HG03135 (cell line): ENCODE results near the gene MIEN1.
"Not testable (repeated sequence)": the region's sequence is repeated elsewhere in the genome, so short reads cannot be mapped to it uniquely, and the experiment has no call there.

Experiments used
- ATAC-seq: cut with Tn5 transposase; IDR thresholded peaks from one replicate; pipeline ENCODE4 v1.9.1; 2021; ENCODE audit warnings: mild to moderate bottlenecking, moderate library complexity; ENCODE audit not compliant: unreplicated experiment

Gene MIEN1

GRCh38 chr17:39742126-39742855, 12.0 kb upstream of the MIEN1 start:
- no peak for ATAC-seq

DNA sequence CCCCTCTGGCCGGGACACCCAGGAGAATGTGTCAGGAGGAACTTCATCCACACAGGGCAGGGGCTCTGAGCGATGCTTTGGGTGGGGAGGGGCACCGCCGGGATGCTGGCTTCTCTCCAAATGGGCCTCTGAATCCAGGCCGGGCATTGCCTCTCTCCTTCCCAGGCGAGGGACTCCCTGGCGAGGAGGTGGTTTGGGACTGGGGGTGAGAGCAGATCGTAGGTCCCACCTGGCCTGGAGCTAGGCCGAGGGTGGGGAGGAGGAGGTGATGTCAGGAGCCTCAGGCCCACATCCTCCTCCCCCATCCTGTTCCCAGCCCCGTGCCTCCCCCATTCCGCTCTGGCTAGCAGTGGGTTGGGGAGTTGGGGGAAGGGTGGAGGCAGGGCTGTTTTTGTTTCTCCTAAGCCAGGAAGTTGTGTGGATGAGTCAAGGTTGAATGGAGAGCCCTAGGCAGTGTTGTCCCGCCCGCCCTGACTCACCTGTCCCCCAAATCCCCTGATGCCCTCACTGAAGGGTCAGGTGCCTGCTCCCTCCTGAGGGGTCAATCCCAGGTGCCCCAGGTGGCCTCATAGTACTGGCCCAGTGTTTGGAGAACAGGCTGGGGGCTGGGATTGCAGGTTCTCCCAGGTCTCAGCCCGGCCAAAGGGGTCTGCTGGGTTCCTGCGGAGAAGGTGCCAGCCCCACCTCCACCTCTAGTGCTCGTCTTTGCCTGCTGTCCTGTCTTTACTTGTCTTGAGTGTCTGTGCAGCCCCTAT, 10.2 kb upstream of the MIEN1 start:
- ATAC-seq: no peak

GRCh38 chr17:39739885-39740356, 9.6 kb upstream of the MIEN1 start:
- ATAC-seq: no peak

DNA sequence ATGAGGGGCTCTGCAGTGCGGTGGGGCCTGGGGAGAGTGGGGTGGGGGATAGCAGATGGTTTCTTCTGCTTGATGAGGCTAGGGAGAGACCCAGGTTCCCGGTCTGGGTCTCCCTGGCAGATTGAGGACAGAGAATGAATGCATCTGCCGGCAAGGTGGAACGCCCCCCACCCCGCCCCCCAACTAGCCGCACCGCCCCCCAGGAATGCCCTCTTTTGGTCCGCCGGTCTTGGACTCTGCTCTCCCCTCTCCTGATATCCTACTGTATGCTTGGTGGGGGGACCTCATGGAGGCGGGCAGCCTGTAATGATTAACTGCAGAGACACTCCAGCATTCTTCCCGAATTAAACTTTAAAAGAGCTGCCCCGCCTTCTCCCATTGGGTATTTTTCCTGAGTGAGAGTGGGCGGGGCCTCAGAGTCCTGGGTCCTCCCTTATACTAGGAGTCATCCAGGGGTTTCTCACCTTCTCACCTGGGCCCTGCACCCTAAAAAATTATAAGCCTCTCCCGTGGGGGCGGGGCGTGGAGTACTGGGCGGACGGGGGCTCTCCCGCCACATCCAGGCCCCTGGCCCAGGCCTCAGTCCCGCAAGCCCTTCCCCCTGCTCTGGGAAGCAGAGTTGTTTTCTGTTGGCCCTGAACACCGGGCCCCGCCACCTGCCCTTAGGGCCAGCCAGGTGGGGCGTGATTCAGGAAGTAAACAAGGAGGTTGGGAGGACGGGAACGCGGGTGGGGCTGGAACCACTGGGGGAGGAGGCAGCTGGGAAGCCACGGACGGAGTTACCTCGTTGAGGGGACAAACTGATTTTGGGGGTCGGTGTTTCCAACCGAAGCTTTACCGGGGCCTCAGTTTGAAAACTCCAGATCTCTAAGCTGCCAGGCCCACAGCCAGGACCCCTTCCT, 8.9 kb upstream of the MIEN1 start:
- no peak for ATAC-seq

DNA sequence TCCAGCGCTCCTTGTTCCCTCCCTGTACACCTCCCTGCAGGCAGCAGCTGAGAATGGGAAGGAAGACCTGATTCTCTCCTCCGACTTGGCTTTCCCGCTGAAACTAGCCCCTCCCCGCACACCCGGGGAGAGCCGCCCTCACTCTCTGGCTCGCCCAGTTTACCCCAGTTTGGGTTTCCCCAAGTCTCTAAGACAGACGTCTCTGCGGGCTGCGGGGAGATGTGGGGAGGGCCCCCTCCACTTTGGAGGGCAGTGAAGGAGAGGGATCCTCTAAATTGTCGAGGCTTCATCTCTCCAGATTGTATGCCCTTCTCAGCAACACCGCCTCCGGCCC, 8.2 kb upstream of the MIEN1 start:
- no peak for ATAC-seq

DNA sequence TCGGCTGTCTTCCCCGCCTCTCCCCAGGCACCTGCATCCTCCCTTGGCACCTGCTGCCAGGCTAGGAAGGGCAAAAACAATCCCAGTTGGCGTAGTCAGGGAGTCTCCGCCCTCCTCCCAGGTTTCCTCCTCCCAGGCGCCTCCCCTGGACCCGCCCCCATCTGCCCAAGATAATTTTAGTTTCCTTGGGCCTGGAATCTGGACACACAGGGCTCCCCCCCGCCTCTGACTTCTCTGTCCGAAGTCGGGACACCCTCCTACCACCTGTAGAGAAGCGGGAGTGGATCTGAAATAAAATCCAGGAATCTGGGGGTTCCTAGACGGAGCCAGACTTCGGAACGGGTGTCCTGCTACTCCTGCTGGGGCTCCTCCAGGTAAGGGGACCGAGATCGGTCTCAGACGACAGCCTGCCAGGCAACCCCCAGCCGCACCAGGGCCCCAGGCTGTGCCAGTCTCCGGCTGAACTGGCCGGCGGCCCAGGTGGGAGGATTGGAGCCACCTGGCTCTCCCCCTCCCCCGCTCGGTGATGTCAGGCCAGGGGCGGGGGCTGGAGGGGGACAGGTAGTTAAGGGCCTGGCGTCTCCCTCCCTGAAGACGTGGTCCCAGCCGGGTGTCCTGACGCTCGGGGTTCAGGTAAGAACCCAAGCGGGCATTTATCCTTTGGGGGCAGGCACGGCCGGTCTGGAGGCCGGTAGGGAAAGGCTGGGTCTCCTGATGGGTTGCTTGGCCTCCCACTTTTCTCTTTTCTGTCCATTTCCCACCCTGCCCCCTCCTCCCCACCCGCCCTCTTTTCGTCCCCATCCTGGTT, 7.6 kb upstream of the MIEN1 start, which contains the start of gene GRB7:
Gene GRB7 (plus strand): TSS at position 179 of the 808 bp plus-strand sequence. CDS start 4,364 bp downstream, outside the sequence.
- no peak for ATAC-seq

DNA sequence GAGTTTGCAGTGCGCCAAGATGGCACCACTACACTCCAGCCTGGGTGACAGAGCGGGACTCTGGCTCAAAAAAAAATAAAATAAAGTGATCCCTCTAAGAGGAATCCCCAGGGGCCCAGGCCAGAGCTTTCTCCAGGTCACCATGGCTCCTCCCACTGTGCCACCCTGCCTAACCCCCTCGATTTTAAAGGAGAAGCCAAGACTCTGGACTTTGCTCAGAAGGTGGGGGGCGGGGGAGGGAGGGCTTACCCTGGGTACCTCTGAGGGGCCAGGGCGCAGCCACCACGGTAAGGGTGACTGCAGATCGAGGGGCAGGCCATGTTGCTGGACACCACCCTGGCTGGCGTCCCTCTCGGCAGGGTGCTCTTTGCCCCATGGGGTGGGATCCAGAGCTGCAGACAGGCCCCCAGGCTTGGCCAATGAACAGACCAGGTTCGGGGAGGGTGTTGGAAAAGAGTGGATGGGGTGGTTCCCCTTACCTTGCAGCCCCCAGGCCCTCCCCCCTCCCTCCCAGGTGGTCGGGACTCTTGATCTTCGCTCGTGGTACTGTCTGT, 7.0 kb upstream of the MIEN1 start:
- no peak for ATAC-seq

DNA sequence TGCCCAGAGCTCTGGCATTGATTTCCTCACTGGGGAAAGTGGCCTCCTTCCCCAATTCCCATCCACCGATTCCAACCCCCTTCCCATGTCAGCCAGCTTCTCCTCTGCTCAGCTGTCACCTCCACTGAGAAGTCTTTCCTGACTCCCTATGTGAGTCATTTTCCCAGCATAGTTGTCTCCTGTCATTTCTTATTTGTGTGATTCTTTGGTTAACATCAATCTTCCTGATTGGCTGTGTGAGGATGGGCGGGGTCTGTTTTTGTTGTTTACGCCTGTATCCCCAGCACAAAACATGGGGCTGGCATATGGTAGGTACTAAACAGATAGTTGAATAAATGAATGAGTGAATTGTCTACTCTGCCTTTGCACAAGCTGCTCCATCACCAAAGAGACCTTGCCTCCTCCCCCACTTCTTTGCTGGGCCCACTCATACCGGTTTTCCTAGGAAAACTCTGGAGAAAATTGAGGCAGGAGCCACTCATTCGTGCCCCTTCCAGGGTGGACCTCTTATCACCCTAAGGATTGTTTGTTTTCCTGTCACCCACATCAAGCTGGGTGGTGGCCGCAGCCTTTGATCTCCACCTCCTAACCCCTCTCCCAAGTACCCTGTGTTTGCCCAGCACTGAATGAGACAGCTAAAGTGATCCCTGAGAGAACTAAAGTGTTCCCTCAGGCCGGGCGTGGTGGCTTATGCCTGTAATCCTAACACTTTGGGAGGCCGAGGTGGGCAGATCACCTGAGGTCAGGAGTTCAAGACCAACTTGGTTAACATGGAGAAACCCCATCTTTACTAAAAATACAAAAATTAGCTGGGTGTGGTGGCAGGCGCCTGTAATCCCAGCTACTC, 6.2 kb upstream of the MIEN1 start:
- ATAC-seq: no peak

- ATAC-seq: no peak
Measured at GRCh38 chr17:39735882-39736281, 5.5 kb upstream of the MIEN1 start.

GRCh38 chr17:39732586-39732985, 2.3 kb upstream of the MIEN1 start:
- no peak for ATAC-seq

- no peak for ATAC-seq
Measured at GRCh38 chr17:39729280-39729851, 966 bp downstream of the MIEN1 start.

GRCh38 chr17:39727556-39727955, 2.8 kb downstream of the MIEN1 start:
- ATAC-seq: no peak

GRCh38 chr17:39726617-39727016, 3.7 kb downstream of the MIEN1 start:
- ATAC-seq: no peak

DNA sequence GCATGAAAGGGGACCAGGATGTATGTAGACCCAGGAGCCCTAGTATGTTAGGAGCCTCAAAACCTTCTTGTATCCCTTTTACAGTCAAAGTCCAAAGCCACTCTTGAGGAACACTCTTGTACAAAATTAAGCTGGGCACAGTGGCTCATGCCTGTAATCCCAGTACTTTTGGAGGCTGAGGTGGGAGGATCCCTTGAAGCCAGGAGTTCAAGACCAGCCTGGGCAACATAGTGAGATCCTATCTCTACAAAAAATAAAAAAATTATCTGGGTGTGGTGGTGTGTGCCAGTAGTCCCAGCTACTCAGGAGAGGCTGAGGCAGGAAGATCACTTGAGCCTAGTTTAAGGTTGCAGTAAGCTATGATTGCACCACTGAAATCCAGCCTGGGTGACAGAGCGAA, 4.4 kb downstream of the MIEN1 start:
- not testable (repeated sequence) for ATAC-seq

DNA sequence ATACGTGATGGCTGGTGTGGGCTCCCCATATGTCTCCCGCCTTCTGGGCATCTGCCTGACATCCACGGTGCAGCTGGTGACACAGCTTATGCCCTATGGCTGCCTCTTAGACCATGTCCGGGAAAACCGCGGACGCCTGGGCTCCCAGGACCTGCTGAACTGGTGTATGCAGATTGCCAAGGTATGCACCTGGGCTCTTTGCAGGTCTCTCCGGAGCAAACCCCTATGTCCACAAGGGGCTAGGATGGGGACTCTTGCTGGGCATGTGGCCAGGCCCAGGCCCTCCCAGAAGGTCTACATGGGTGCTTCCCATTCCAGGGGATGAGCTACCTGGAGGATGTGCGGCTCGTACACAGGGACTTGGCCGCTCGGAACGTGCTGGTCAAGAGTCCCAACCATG, 5.6 kb downstream of the MIEN1 start:
- ATAC-seq: no peak

DNA sequence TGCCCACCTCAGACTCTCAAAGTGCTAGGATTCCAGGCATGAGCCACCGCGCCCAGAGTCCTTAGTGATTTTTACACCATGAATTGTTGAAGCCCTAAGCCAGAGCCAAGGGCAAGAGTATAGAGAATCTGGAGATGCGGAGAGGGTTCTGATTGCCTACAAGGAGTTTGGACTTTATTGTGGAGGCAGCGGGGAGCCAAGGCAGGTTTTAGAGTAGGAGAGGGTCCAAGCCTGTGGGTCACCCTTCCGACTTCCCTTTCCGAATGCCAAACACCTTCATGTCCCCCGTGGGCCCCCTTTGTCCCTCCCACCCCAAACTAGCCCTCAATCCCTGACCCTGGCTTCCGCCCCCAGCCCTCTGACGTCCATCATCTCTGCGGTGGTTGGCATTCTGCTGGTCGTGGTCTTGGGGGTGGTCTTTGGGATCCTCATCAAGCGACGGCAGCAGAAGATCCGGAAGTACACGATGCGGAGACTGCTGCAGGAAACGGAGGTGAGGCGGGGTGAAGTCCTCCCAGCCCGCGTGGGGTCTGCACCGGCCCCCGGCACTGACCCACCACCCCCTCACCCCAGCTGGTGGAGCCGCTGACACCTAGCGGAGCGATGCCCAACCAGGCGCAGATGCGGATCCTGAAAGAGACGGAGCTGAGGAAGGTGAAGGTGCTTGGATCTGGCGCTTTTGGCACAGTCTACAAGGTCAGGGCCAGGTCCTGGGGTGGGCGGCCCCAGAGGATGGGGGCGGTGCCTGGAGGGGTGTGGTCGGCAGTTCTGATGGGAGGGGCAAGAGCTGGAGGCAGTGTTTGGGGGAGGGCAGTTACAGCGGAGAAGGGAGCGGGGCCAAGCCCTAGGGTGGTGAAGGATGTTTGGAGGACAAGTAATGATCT, 7.1 kb downstream of the MIEN1 start:
- ATAC-seq: no peak

- ATAC-seq: no peak
Measured at GRCh38 chr17:39722104-39722503, 8.2 kb downstream of the MIEN1 start.
